ENCODE results near the gene LAMP1. TPM values are rescaled to one million over a fixed set of nuclear protein-coding genes. Genes with fewer than 3 reads are reported as not detected.

Gene LAMP1
- total and polyA plus RNA-seq, 2 of the 4 experiments (the other 2 are of a cell fraction) = 60.6 to 229 TPM

DNA sequence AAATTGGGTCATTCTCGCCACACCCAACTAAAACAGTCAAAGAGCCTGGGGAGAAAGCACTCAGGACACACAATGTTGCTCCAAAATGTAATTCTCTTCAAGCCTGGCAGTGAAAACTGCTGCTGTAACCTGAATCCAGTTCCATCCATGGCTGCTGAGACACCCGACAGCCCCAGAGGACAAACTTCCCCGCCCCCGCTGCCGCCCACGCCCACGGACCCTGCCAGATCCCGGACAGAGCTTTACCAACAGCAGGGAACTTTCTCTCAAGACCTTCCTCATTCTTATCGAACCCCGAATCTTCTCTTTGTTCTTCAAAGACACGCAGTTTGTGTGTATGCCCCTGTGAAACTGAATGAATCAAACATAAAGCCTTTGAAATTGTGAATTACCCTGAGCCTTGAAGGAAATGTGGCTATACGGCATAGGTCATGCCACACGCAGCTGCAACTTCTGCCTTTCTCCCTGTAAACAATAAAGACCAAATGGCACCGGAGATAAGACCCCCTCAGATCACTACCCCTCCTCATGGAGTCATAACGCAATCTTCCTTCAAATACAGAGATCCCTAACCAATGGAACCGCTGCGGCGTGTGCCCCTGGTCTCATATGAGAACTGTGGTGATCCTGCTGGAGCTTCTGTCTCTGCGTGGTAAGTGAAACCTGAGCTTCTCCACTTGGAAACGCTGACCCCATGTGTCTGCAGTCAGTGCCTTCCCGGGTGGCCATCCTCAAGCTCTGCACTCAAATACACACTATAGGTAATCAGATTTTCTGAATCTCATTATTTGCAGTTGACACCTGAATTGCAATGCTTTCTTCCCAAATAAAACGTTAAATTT is 4.8 kb upstream of the LAMP1 start:
- POLR2A ChIA-PET (ENCODE audit: unreplicated experiment) = interaction anchor here (0.7 kb wide), 1 partner anchor 34 kb away, joined by 11 read pairs; no protein-coding TSS in a partner anchor
- H4K91ac ChIP-seq (ENCODE audit: insufficient read depth, low read depth, low read length) = no peak overlapping the region
- H3K23ac ChIP-seq (ENCODE audit: low read depth, low read length) = peak overlapping the region; percentile 31; the same call in 1 of the 2 replicates
- no peak overlapping the region for H2AK9ac ChIP-seq (replicated peaks; ENCODE audit: low read depth, low read length, poor library complexity)
- H3K9me3 ChIP-seq (ENCODE audit: control insufficient read depth, insufficient read depth, low read length) = no peaks in the 10 kb centered on the region
- 2% methylated on average over 9 of the region's 22 CpGs; no CpG with 5 or more reads in 1 of the 2 experiments for WGBS, 2 experiments (ENCODE audit: extremely low coverage in 2 of 2, insufficient read length in 1 of 2)
- H2BK20ac ChIP-seq (ENCODE audit: low read depth, low read length) = no peak overlapping the region
- no peak overlapping the region for H4K5ac ChIP-seq (ENCODE audit: low read depth, low read length)
- peak overlapping the region; percentile 94 for H3K4me2 ChIP-seq (ENCODE audit: low read depth, low read length)
- H3K27ac ChIP-seq (ENCODE audit: insufficient read depth, low read length) = no peak overlapping the region
- H3K14ac ChIP-seq (replicated peaks; ENCODE audit: low read depth, low read length) = 0 out of 2 replicates have a peak overlapping the region, but pooled peaks have one; percentile 3
- in situ Hi-C loops (cut with MboI; ENCODE audit: low sequenced_read_pairs) (no loop called here), intact Hi-C loops (cut with micrococcal nuclease) (loop anchor here (1.0 kb wide), 1 partner anchor 17 kb away; no protein-coding TSS in a partner anchor), dilution Hi-C loops (cut with HindIII; ENCODE audit: low sequenced_read_pairs, unreplicated experiment) (no loop called here)
- ATAC-seq (ENCODE audit: low read depth) (peak; percentile 62), DNase-seq (peak; percentile 51)
- no peaks in the 10 kb centered on the region for H3K4me1 ChIP-seq (ENCODE audit: control insufficient read depth, insufficient read depth, low read length)
- peaks cover 0 to 10% of the 10 kb centered on the region in 2 experiments; a peak in 1 of 4 replicates for H3K79me1 ChIP-seq (ENCODE audit: low read depth in 1 of 2, low read length in 2 of 2)
- peak overlapping the region; percentile 46 for H2BK120ac ChIP-seq (ENCODE audit: low read depth, low read length)
- no TSS peak for BruUV-seq (replicated peaks)
- H2AFZ ChIP-seq (replicated peaks; ENCODE audit: low read length, poor library complexity) = peak overlapping the region; percentile 72
- no peaks in the 10 kb centered on the region for H4K20me1 ChIP-seq (ENCODE audit: insufficient read depth, low read length)
- H3K9ac ChIP-seq (ENCODE audit: low read depth, low read length) = peak overlapping the region; percentile 63
- H2BK15ac ChIP-seq (ENCODE audit: low read depth, low read length) = no peak overlapping the region
- peak overlapping the region; percentile 38; the same call in 1 of the 2 replicates for H3K4ac ChIP-seq (ENCODE audit: low read depth, low read length)
- no peak overlapping the region for H2AK5ac ChIP-seq (ENCODE audit: low read depth, low read length)
- CTCF ChIA-PET = interaction anchor here (0.9 kb wide), 1 partner anchor 18 kb away, joined by 3 read pairs; no protein-coding TSS in a partner anchor
- H3K36me3 ChIP-seq (ENCODE audit: control insufficient read depth, insufficient read depth, low read length) = no peaks in the 10 kb centered on the region
- peaks cover 7% of the 10 kb centered on the region; the same call in 1 of the 2 replicates for H3K9me1 ChIP-seq (ENCODE audit: insufficient read depth, low read length)
- TF ChIP-seq RAD21 (IDR thresholded peaks at IDR 0.05; ENCODE audit: low read length) (peak; percentile 8; the same call in 1 of the 2 replicates), FOS (IDR thresholded peaks at IDR 0.05; ENCODE audit: low read depth, low read length) (no peak)
- peaks cover 17% of the 10 kb centered on the region for H3K27me3 ChIP-seq (ENCODE audit: control insufficient read depth, insufficient read depth, low read length)
- peak overlapping the region; percentile 46 for H3K4me3 ChIP-seq (ENCODE audit: insufficient read depth, low read depth, low read length)
- H2BK5ac ChIP-seq (ENCODE audit: low read depth, low read length, poor library complexity, severe bottlenecking) = no peak overlapping the region
- peak overlapping the region; percentile 6 to 74; a peak in 2 of 4 replicates for H4K8ac ChIP-seq (ENCODE audit: low read depth in 2 of 2, low read length in 2 of 2)
- 0 out of 2 replicates have a peak overlapping the region, but pooled peaks have one; percentile 7 for H3K18ac ChIP-seq (ENCODE audit: low read depth, low read length)
- H3K56ac ChIP-seq (ENCODE audit: extremely low read depth, insufficient read depth, low read length) = peak overlapping the region; percentile 52; the same call in 1 of the 2 replicates
